Mesodermal cell (in vitro differentiated cells): ENCODE results near the gene RIOK3.
"Not testable (repeated sequence)": the region's sequence is repeated elsewhere in the genome, so short reads cannot be mapped to it uniquely, and the experiment has no call there.

Experiments used
- H3K27ac ChIP-seq: 2 replicates; pipeline ENCODE4 v1.7.0; 2013; ENCODE audit warnings: mild to moderate bottlenecking, low read depth, low read length, moderate library complexity; ENCODE audit not compliant: severe bottlenecking
- H3K36me3 ChIP-seq: 2 replicates; pipeline ENCODE4 v1.7.1; 2013; ENCODE audit warnings: mild to moderate bottlenecking, low read length, moderate library complexity; ENCODE audit not compliant: control insufficient read depth, insufficient read depth
- H3K4me1 ChIP-seq: one replicate; pipeline ENCODE4 v1.7.1; 2013; ENCODE audit warnings: mild to moderate bottlenecking, low read length; ENCODE audit not compliant: insufficient read depth, control insufficient read depth, poor library complexity, severe bottlenecking
- H3K4me3 ChIP-seq: 2 replicates; pipeline ENCODE4 v1.7.0; 2013; ENCODE audit warnings: low read length, control low read depth, mild to moderate bottlenecking; ENCODE audit not compliant: insufficient read depth, poor library complexity, severe bottlenecking; ENCODE audit errors: extremely low read depth
- H3K9me3 ChIP-seq: 2 replicates; pipeline ENCODE4 v1.7.1; 2013; ENCODE audit warnings: mild to moderate bottlenecking, low read length, moderate library complexity; ENCODE audit not compliant: control insufficient read depth
- WGBS, 2 experiments: methylation state at CpG; one replicate each; pipeline ENCODE4 v1.1.5; 2013; ENCODE audit warnings: missing lambda C conversion rate in 2 of 2; ENCODE audit not compliant: insufficient coverage in 2 of 2; 5-methylcytosine and 5-hydroxymethylcytosine counted together

RIOK3 gene

DNA sequence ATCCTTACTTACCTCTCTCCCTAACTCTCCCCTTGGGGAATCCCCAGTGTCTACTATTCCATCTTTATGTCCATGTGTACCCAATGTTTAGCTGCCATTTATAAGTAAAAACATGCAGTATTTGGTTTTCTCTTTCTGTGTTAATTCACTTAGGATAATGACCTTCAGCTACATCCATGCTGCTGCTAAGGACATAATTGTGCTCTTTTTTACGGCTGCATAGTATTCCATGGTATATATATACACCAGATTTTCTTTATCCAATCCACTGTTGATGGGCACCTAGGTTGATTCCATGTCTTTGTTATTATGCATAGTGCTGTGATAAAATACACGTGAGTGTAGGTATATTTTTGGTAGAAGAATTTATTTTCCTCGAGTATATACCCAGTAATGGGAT, 24.3 kb upstream of the RIOK3 start:
- WGBS, 2 experiments, result 67 to 80% methylated on average over 1 to 2 of the region's 3 CpGs
- Histone ChIP-seq H3K9me3 (no peaks in the 10 kb centered on the region), H3K4me1 (no peaks in the 10 kb centered on the region), H3K27ac (no peak overlapping the region), H3K4me3 (no peak overlapping the region), H3K36me3 (peaks cover 6% of the 10 kb centered on the region)

DNA sequence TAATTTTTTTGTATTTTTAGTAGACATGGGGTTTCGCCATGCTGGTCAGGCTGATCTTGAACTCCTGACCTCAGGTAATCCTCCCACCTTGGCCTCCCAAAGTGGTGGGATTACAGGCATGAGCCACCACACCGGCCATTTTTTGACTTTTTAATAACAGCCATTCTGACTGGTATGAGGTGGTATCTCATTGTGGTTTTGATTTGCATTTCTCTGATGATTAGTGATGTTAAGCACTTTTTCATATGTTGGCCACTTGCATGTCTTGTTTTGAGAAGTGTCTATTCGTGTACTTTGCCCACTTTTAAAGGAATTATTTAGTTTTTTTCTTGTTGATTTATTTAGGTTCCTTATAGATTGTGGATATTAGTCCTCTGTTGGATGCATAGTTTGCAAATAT, 23.5 kb upstream of the RIOK3 start:
- H3K4me3 ChIP-seq, H3K36me3 ChIP-seq, H3K9me3 ChIP-seq, H3K27ac ChIP-seq, H3K4me1 ChIP-seq: not testable (repeated sequence)
- WGBS, 2 experiments, result 60% methylated on average over 3 of the region's 3 CpGs

DNA sequence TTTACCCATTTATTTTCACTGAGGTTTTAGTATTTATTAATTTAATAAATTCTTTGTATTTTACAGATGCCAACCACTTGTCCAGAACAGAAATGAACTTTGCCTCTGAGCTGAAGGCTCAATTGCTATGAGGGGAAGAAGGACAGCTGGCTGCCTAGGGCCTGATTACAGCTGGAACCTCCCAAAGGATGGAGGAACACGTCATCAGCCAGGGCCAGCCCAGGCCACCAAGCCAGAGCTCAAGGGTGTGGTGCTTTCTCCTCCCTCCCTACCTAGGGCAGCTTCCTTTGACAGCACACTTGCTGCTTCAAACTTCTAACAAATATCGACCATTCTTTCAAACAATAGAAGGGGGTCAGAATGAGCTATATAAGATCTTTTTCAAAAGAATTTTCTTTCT, 19.7 kb upstream of the RIOK3 start:
- no peaks in the 10 kb centered on the region for H3K9me3 ChIP-seq
- H3K27ac ChIP-seq, result no peak overlapping the region
- 89% methylated on average over 1 of the region's 2 CpGs; no CpG with 5 or more reads in 1 of the 2 experiments for WGBS, 2 experiments
- H3K4me3 ChIP-seq, result no peak overlapping the region
- peaks cover 6% of the 10 kb centered on the region for H3K36me3 ChIP-seq
- H3K4me1 ChIP-seq, result no peaks in the 10 kb centered on the region

DNA sequence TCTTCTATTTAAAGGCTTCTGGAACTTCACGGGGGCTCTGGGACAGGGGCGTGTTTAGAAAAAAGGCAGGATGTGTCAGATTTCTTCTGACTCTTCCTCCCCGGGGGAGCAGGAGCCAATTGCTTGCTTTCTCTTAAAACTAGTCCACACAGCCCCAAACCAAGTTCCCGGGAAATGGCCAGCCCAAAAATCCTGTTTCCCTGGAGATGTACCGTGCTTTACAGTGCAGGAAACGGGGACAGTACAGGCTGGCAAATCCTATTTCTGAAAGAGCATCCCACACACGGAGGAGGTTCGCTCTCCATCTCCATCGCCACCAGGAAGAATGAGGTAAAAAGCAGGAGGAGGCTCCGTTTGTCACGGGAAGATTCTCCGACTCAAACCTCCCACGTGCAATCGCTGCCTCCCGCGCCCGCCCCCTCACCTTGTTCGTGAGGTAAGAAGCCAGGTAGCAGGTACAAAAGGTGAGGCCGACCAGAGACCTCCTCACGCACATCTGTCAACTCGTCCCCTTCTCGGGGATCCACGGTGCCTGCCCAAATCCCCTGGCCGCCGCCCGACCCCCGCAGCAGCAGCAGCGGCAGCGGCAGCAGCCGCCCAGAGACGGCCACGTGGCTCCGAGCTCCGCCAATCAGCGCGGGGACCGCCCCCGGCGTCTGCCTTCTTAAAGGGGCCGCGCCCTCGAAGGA, 15.6 kb upstream of the RIOK3 start:
- Histone ChIP-seq H3K4me3 (peak overlapping the region; percentile 64), H3K9me3 (peaks cover 5% of the 10 kb centered on the region), H3K4me1 (no peaks in the 10 kb centered on the region), H3K27ac (peak overlapping the region; percentile 68), H3K36me3 (no peaks in the 10 kb centered on the region)
- WGBS, 2 experiments, result 0% methylated on average over 21 to 26 of the region's 42 CpGs

DNA sequence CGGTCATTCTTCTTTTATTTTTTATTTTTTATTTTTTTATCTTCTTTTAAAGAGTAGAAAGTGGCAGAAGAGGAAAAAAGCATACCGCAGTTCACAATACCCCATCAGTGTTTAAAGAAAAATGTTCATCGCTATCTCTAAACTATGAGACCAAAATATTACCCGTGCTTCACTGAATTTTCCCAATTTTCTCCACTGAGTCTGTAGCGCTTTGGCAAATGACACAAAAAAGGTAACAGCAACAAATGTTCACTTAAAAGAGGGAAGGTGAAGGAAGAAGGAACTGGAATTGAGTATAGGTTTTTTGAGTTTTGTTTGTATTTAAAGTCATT, 15.1 kb upstream of the RIOK3 start:
- Histone ChIP-seq H3K36me3 (no peaks in the 10 kb centered on the region), H3K4me1 (no peaks in the 10 kb centered on the region), H3K4me3 (peak overlapping the region; percentile 64), H3K27ac (no peak overlapping the region), H3K9me3 (peaks cover 5% of the 10 kb centered on the region)
- WGBS, 2 experiments, result 100% methylated on average over 1 of the region's 5 CpGs; no CpG with 5 or more reads in 1 of the 2 experiments

DNA sequence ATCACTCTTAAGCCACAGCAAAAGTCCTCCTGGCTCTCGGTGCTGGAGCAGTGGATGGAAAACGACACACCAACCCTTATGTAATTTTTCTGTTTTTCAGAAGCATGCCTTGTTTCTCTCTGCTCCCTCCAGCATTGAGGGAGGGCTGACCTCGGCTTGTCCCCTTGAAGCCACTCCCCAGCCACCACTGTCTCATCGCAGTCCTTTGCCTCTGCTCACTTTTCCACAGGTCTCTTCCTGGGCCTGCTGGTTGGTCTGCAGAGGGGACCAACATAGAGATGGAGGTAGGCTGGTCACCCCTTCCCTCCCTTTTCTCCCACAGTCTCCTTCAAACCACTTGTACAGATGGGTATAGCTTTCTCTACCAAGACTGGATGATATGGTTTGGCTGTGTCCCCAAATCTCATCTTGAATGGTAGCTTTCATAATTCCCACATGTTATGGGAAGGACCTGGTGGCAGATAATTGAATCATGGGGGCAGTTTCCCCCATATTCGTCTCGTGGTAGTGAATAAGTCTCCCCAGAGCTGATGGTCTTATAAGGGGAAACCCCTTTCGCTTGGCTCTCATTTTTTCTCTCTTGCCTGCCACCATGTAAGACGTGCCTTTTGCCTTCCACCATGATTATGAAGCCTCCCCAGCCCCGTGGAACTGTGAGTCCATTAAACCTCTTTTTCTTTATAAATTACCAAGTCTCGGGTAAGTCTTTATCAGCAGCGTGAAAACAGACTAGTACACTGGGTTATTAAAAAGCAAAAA, 14.3 kb upstream of the RIOK3 start:
- Histone ChIP-seq H3K27ac (no peak overlapping the region), H3K4me1 (no peaks in the 10 kb centered on the region), H3K9me3 (peaks cover 5% of the 10 kb centered on the region), H3K4me3 (no peak overlapping the region), H3K36me3 (no peaks in the 10 kb centered on the region)
- 89% methylated on average over 7 of the region's 11 CpGs for WGBS, 2 experiments

DNA sequence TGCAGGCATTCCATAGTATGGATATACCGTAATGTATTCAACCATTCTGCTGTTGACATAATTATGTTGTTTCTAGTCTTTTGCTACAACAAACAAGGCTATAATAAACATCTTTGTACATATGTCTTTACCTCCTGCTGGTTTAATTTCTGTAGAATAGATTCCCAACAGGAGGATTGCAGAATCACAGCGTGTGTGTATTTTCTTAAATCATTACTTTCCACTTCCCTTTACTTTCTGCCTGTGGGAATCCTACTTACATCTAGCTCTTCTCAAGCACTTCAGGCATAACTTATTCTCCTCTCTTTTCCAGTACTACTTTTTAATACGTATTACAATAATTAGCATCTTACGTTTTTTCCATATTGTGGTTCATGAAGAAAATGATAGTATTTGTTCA, 13.0 kb upstream of the RIOK3 start:
- Histone ChIP-seq H3K36me3 (no peaks in the 10 kb centered on the region), H3K27ac (no peak overlapping the region), H3K4me3 (no peak overlapping the region), H3K4me1 (no peaks in the 10 kb centered on the region), H3K9me3 (peaks cover 5% of the 10 kb centered on the region)
- 100% methylated on average over 1 of the region's 4 CpGs for WGBS, 2 experiments

DNA sequence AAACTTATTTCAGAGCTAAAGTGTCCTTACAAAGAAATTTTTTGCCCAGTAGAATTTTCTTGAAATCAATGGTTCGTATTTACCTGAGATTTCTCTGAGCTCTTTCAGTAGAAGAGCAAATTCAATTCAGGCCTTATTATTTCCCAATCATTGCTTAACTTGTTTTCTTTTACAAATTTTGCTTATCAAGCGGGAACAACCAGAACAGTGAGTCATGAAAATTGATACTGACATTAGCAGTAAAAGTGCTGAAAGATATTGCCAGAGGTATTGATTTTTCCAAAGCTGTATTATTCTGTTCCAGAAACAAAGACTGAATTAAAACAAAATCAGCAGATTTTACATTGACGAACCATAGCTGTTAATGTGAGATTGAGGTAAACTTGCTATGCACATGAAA, 10.1 kb upstream of the RIOK3 start:
- WGBS, 2 experiments, result 91 to 100% methylated on average over 1 to 3 of the region's 3 CpGs
- Histone ChIP-seq H3K27ac (no peak overlapping the region), H3K4me3 (no peak overlapping the region), H3K9me3 (peaks cover 5% of the 10 kb centered on the region), H3K4me1 (no peaks in the 10 kb centered on the region), H3K36me3 (no peaks in the 10 kb centered on the region)

DNA sequence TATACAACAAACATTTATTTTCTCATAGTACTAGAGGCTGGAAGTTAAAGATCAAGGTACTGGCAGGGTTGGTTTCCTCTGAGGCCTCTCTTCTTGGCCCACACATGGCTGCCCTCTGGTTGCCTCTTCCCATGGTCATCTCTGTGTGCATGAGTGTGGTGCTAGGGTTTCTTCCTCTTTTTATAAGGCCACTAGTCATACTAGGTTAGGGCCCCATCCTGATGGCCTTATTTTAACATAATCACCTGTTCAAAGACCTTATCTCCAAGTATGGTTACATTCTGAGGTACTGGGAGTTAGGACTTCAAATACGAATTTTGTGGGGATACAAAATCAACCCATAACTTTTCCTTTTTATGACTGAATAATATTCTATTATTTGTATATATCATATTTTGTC, 4.8 kb upstream of the RIOK3 start:
- WGBS, 2 experiments, result no CpG with 5 or more reads among the region's 1 CpG
- H3K36me3 ChIP-seq, result no peaks in the 10 kb centered on the region
- H3K4me1 ChIP-seq, result no peaks in the 10 kb centered on the region
- H3K4me3 ChIP-seq, result no peak overlapping the region
- no peak overlapping the region for H3K27ac ChIP-seq
- no peaks in the 10 kb centered on the region for H3K9me3 ChIP-seq

DNA sequence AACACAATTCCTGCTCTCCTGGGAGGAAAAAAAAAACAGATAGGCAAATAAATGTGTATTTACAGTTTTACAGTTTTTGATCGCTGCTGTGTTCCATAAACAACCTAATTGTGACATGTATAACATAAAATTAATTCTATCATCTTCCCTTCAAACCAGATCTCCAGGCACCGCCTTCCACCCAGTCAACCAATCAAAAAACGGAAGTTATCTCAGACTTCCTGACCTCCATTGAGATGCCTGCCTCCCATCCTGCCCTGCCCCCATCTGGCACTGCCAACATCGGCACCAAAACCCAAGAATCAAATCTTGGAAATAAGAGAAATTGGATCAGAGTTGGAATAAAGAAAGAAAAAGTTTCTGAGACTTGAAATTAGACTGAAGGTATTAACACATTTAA, 3.1 kb upstream of the RIOK3 start:
- H3K27ac ChIP-seq, result no peak overlapping the region
- H3K4me3 ChIP-seq, result no peak overlapping the region
- no peaks in the 10 kb centered on the region for H3K9me3 ChIP-seq
- H3K4me1 ChIP-seq, result no peaks in the 10 kb centered on the region
- peaks cover 2% of the 10 kb centered on the region for H3K36me3 ChIP-seq
- WGBS, 2 experiments, result 90 to 100% methylated on average over 2 of the region's 4 CpGs

DNA sequence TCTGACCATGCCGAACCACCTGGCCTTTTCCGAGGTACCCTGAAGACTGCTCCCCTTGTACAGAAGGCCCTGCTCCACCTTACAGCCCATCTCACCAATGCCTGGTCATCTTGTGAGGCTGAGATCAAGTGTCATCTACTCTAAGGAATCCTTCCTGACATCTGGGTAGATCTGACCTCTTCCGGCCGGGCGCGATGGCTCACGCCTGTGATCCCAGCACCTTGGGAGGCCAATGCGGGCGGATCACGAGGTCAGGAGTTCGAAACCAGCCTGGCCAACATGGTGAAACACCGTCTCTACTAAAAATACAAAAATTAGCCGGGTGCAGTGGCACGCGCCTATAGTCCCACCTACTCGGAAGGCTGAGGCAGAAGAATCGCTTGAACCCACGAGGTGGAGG, 2.1 kb upstream of the RIOK3 start:
- Histone ChIP-seq H3K36me3 (peaks cover 11% of the 10 kb centered on the region), H3K4me1 (no peaks in the 10 kb centered on the region), H3K4me3 (no peak overlapping the region), H3K27ac (no peak overlapping the region), H3K9me3 (no peaks in the 10 kb centered on the region)
- 94 to 97% methylated on average over 15 to 16 of the region's 18 CpGs for WGBS, 2 experiments
